HG03432 (cell line): ENCODE measurements around the gene TRAF6.
A peak's percentile ranks its signal among the peaks of the same experiment; 100 is the strongest.
"Not testable (repeated sequence)": the region's sequence is repeated elsewhere in the genome, so short reads cannot be mapped to it uniquely, and the experiment has no call there.

Source experiments
- ATAC-seq: cut with Tn5 transposase; IDR thresholded peaks from one replicate; pipeline ENCODE4 v1.9.1; 2021; ENCODE audit warnings: mild to moderate bottlenecking, moderate library complexity; ENCODE audit not compliant: unreplicated experiment

The TRAF6 gene, protein sequence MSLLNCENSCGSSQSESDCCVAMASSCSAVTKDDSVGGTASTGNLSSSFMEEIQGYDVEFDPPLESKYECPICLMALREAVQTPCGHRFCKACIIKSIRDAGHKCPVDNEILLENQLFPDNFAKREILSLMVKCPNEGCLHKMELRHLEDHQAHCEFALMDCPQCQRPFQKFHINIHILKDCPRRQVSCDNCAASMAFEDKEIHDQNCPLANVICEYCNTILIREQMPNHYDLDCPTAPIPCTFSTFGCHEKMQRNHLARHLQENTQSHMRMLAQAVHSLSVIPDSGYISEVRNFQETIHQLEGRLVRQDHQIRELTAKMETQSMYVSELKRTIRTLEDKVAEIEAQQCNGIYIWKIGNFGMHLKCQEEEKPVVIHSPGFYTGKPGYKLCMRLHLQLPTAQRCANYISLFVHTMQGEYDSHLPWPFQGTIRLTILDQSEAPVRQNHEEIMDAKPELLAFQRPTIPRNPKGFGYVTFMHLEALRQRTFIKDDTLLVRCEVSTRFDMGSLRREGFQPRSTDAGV

DNA sequence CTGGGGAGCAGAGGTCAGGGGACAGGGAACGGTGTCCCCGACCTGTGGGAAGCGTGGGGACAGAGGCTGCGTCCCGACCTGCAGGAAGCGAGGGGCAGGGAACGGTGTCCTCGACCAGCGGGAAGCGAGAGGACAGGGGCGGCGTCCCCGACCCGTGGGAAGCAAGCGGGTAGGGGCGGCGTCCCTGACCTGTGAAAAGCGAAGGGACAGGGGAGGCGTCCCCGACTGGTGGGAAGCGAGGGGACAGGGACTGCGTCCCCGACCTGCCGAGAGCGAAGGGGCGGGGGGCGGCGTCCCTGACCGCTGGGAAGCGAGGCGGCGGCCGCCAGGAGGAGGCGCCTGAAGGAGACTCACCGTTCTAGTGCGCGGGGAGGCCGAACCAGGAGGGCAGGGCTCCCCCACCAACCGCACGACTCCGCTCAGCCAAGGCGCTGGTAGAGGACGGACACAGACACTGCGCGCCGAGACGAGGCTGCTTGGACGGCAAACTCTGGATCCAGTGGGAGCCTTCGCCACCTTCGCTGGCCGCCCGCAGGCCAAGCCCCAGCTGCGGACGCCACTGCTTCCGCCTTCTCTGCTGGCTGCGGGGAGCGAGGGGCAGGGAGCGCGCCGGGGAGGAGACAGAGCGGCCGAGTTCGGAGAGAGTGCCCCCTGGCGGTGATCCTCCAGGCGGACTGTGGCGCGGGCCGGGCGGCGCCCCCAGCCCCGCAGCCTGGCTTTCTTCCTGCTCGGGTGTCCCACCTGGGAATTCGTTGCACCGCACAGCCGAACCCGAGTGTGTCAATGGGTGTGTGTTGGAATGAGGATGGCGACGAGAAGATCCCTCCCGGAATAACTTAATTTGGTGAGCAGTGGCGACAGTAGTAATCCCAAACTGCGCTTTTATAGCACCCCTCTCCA lies at the start of gene TRAF6:
Gene TRAF6 (minus strand): TSS at position 579 of the 900 bp plus-strand sequence. CDS start 8,757 bp downstream, outside the sequence.
- peak; percentile 98 for ATAC-seq

DNA sequence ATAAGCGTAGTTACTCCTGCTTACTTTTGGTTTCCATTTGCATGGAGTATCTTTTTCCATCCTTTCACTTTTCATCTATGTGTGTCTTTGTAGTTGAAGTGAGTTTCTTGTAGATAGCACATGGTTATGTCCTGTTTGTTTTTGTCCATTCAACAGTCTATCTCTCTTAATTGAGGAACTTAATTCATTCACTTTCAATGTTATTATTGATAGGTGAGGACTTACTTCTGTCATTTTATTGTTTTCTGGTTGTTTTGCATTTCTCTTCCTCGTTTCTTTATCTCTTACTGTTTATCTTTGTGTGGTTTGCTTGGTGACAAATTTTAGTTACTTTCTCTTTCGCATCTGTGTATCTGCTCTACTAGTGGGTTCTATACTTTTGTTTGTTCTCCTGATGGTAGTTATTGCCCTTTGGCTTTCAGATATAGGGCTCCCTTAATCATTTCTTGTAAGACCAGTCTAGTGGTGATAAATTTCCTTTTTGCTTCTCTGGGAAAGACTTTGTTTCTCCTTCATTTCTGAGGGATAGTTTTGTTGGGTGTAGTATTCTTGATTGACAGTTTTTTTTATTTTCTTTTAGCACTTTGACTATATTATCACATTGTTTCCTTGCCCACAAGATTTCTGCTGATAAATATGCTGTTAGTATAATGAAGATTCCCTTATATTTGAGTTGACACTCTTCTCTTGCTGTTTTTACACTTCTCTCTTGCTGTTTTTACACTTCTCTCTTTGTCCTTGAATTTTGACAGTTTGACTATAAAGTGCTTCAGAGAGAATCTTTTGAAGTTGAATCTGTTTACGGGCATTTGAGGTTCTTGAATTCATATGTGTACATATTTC lies 48.7 kb upstream of the TRAF6 start:
- ATAC-seq, result peak; percentile 99

DNA sequence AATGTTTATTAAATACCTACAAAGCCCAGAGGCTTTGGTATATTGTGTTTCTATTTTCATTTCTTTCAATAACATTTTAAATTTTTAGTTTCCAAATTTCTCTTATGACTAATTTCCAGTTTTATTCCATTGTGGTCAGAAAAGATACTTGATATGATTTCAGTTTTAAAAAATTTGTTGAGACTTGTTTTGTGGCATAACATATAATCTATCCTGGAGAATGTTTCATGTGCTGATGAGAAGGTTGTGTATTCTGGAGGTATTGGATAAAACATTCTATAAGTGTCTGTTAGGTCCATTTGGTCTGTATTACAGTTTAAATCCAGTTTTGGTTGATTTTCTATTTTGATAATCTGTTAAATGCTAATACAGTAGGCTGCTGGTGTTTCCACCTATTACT lies 47.9 kb upstream of the TRAF6 start:
- ATAC-seq, result peak; percentile 9

DNA sequence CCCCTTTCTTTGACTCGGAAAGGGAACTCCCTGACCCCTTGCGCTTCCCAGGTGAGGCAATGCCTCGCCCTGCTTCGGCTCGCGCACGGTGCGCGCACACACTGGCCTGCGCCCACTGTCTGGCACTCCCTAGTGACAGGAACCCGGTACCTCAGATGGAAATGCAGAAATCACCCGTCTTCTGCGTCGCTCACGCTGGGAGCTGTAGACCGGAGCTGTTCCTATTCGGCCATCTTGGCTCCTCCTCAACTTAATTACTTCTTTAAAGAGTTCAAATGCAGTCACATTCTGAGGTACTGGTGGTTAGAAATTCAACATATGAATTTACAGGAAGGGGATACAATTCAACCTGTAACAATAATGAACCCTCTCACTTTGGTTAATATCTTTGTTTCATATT lies 47.3 kb upstream of the TRAF6 start:
- not testable (repeated sequence) for ATAC-seq

DNA sequence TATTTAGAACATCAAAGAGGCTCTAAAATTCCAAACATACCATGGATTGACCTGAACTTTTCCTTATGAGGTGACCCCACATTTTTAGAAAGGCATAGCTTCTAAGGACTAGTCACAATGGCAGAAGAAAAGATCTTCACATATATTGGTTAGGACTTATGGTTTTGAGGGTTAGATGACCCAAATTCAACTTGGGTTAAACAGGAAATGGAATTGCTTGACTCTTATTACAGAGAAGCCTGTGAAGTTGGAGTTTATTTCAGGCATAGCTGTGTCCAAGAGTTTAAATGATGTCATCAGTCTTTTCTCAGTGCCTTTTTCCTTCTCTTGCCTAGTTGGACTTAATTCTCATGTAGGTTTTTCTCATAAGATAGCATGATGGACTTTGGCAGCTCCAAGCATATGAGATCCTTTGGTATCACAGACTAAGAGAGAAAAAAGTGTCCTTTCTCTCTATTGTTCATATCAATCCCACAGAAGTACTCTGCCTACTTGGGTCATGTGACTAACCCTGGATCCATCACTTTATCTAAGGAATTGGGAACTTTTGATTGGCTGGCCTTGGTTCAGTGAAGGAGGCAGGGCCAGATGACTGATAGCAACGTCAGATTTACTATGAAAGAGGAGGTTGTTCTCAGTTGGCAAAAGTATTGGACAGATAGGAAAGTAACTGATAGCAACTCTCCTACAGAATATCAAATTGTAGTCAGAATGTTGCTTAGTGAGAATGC lies 40.5 kb upstream of the TRAF6 start:
- ATAC-seq, result no peak

DNA sequence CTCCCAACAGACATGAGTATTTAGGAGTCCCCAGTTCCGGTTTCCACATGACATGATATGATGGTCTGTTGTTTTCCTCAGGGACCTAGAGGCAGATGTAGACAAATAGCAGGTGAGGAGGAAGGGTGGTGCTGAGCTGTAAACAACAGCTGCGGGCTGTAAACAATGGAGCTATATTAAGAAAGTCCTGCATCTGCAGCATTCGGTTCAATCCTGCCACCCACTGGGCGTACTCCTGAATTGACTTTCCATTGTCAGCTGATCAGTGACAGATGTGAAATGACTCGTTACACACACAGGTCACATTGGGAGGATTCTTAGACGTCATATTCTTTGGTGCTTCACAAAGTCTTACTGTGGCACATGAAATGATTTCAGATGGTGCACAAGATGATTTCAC lies 30.9 kb upstream of the TRAF6 start:
- peak; percentile 98 for ATAC-seq

DNA sequence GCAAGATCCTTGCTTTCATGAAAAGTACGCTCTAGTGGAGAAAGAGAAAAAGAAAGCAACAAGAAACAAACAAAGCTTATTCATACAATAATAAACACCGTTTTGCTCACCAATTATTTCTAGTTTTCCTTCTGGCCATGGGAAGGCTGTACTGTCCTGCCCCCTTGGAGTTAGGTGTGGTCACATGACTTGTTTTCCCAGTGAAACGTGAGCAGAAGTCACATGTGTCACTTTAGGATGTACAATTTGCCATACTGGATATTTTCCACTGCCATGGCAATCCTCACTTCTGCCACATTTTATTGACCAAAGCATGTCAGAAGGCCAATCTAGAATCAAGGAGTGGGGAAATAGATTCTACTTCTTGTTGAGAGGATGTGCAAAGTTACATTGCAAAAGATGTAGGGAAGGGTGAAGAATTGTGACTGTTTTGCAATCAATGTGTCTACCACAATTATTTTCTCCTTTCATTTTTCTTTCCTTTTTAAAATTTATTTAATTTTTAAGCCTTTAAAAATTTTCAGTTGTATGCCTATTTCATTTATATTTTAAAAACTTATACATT lies 24.3 kb upstream of the TRAF6 start:
- no peak for ATAC-seq

DNA sequence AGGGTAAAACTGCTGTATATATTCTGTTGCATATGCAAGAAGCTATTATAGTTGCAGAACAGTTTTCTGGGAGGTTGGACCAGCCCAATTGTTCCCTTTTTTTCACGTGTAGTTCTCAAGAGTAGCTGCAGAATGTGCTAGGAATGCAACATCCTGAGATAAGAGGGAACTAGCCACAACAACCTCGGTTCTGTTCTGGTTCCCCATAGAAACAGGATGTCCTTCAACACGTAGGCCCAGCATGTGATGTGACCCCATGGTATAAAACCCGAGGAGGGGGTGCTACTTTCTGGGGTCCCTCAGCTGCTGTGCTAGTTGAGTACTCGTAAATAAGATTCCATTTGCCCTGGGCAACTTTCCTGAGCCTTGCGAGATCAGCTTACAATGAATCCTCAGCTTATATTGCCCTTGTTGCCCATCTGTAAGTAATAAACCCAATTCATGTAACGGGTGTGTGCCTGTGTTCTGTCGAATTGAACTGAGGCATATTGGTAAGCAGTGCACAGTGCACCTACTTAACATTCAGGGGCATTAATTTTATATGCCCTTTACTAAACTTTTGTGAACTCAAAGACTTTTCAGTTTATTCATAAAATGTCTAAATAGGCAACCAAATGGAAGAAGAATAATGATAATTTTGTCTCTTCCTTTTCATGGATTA lies 23.0 kb upstream of the TRAF6 start:
- ATAC-seq, result no peak

DNA sequence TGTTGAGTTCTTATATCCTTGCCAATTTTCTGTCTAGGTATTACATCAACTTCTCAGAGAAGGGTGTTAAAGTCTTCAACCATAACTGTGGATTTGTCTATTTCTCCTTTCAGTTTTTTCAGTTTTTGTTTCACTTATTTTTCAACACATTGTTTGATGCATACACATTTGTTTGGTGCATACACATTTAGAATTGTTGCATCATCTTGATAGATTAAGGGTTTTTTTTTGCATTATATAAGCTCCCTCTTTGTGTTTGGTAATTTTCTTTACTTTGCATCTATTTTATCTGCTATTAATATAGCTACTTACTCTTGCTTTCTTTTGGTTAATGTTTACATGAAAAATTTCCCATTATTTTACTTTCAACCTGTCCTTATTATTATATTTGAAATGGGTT lies 20.8 kb upstream of the TRAF6 start:
- no peak for ATAC-seq

DNA sequence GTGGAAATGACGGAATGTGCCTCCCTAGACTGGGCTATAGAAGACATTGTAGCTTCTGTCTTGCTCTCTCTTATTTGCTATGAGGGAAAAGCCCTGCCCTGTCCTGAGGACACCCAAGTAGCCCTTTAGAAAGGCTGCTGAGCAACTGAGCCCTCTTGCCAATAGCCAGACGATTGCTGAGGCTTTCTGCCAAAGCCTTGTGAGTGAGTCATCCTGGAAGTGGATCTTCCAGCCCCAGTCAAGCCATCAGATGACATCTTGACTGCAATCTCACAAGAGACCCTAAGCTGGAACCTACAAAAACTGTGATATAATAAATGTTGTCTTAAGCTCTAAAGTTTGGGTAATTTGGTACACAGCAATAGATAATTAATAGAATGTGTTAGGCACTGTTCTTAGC lies 3.9 kb upstream of the TRAF6 start:
- no peak for ATAC-seq

DNA sequence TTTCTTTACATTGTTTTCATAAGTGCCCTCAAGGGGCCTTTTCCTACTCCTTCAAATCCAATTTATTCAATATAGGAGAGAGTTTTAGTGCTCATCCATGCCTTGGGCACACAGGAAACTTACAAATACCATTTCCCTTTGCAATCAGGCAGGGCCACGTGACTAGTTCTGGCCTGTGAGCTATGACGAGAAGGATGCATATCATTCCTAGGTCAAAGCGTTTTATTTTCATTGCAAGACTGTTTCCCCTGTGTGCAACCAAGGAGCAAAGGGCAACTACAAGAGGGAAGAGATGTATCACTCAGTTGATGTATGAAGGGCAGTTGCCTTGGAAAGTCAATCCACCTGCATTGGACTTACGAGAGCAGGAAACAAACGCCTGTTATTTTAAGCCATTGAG lies 1.9 kb upstream of the TRAF6 start:
- no peak for ATAC-seq

DNA sequence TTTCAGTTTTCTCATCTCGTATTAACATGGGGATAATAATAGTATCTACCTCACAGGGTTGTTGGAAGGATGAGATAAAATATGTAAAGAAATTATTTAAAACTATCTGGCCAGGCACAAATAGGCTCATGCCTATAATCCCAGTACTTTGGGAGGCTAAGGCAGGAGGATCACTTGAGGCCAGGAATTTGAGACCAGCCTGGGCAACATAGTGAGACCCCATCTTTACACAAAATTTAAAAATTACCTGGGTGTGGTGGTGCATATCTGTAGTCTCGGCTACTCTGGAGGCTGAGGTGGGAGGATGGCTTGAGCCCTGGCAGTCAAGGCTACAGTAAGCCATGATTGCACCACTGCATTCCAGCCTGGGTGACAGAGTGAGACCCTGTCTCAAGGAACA lies 990 bp upstream of the TRAF6 start:
- not testable (repeated sequence) for ATAC-seq

DNA sequence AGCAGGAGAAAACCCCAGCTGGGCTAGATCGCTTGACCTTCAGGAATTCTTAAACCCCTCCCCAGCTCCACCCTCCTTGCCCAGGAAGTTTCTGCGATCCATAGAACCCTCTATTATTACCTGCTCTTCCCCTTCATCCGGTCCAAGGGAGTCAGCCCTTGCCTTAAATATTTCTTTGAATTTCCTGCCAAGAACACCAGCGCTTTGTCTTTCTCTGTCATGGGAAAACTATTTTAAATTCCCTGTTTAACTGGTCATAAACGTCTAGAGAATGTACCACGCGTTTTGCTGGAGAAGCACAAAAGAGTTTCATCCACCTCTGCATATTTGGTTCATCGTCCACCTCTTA lies 496 bp upstream of the TRAF6 start:
- no peak for ATAC-seq

DNA sequence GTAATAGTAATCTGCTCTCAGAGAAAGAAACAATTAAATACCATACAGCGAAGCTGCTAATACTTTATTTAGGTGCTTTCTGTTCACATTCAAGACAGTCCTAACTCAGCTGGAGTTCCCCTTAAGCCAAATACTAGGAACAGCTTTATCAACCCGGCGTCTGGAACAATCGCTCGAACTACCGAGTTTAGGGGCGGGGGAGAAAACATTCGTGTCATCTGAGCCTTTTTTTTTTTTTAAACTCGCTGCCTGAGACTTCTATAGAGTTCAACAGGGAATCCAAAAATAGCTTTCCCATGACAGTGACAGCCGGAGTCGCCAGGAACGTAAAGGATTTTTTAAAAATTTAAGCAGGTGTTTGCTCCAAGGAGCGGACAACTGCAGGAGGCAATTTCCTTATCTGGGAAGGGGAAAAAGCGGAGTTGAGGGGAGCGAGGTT lies 852 bp downstream of the TRAF6 start:
- ATAC-seq, result peak; percentile 18

DNA sequence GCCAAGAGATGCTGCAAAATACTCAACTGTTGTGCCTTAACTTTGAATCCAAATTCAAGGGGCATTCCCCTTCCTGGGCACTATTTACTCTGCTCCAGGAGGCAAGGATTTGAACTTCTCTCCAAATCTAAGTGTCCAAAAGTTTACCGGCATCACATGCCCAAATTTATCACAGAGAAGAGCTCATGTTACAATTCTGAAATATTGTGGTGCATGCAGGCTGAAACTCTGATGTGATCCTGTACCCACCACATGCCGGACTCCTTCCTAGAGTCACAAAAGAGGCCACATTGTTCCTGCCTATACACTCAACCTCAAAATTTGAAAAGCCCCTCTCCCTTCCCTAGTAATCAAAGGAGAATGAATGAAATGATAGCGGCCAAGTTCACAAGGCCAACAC lies 1.3 kb downstream of the TRAF6 start:
- no peak for ATAC-seq

DNA sequence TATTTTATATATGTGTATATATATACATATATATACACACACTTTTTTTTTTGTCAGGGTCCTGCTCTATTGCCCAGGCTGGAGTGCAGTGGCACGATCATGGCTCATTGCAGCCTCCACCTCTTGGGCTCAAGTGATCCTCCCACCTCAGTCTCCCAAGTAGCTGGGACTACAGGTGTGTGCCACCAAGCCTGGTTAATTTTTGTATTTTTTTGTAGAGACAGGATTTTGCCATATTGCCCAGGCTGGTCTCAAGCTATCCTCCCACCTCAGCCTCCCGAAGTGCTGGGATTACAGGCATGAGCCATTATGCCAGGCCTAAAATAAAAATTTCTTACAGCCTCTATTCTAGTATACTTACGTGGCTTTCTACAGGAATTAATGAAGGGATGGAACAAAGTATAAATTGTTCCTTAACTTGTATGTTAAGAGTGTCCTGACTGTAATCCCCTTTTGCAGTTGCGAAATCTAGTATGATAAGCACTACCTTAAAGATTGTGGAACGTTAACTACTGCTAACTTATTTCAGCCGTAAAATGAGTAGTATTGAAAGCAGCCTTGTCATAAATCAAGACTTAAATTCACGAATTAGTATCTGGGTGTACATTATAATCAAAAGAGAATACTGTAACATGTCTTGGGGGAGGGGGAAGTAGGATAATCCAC lies 2.1 kb downstream of the TRAF6 start:
- ATAC-seq, result no peak

DNA sequence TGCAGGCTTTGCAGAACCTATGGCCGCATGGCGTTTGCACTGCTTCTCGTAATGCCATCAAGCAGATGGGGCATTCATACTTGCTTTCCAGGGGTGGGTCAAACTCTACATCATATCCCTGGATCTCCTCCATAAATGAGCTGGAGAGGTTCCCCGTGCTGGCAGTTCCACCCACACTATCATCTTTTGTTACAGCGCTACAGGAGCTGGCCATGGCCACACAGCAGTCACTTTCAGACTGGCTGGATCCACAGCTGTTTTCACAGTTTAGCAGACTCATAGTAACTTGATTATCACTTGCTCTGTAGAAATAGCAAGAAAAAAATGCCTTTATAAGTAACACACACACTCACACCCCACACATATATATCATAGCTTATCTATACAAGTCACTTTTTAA lies 8.8 kb downstream of the TRAF6 start:
- no peak for ATAC-seq

DNA sequence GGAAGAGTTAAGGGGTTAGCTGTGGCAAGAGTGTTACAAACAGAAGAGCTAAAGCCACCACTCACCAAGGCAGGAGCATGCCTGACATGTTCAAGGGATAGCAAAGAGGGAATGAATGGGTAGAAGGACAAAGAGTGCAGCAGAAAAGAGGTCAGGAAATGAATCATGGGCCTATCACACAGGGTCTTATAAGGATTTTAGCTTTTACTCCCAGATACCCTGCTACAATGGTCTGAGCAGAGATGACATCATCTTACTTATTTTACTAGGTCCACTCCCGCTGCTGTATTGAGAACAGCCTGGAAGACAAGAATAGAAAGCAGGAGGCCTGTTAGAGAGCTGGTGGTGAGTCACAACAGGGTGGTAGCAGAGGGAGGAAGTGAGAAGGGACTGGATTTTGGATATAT lies 9.8 kb downstream of the TRAF6 start:
- peak; percentile 100 for ATAC-seq

DNA sequence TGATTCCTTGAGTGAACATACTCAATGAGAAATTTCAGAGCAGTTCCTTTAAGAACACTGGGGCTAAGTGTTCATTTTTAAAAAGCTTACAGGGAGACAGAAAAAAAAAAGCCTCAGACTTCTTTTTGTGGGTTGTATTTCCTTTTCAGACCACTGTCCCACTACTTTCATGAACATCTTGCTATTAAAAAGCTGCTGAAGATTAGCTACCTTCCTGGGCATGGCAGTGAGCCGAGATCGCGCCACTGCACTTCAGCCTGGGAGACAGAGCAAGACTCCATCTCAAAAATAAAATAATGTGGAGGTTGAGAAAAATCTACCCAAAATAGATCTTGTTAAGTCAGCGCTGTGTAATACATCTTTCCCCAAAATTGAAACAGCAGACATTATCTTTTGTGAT lies 10.8 kb downstream of the TRAF6 start:
- ATAC-seq, result no peak
